Skeletal muscle cell (primary cell): ENCODE measurements around the gene CNRIP1.

Source experiments
- DNase-seq: peaks from one replicate; pipeline ENCODE4 v3.0.0-alpha.2; 2010; ENCODE audit warnings: low read depth
- H3K4me3 ChIP-seq: 2 replicates; pipeline ENCODE4 v1.5.1; 2011; ENCODE audit warnings: low read depth, mild to moderate bottlenecking, control low read depth, low read length, moderate library complexity

The CNRIP1 gene

GRCh38 chr2:68256093-68256450 lies 63.7 kb downstream of the CNRIP1 start:
- DNase-seq: no peak
- no peak overlapping the region for H3K4me3 ChIP-seq

GRCh38 chr2:68253219-68254068 lies 66.3 kb downstream of the CNRIP1 start:
- DNase-seq: no peak
- H3K4me3 ChIP-seq: peak overlapping the region; percentile 92

GRCh38 chr2:68252400-68253218 lies 67.1 kb downstream of the CNRIP1 start, which contains the start of gene PPP3R1:
PPP3R1 (minus strand) TSS chr2:68252532; CDS start chr2:68252127, 405 bp downstream.
- peak; percentile 94 for DNase-seq
- H3K4me3 ChIP-seq: peak within 1 kb of the TSS; percentile 92

- no peak for DNase-seq
These were observed 67.8 kb downstream of the CNRIP1 start for GRCh38 chr2:68251855-68252399.

GRCh38 chr2:68251187-68251854 lies 68.4 kb downstream of the CNRIP1 start:
- peak overlapping the region; percentile 92 for H3K4me3 ChIP-seq

More at GRCh38 chr2:68251855-68252399, 67.8 kb downstream of the CNRIP1 start:
- peak overlapping the region; percentile 92 for H3K4me3 ChIP-seq

GRCh38 chr2:68250652-68251186 lies 69.0 kb downstream of the CNRIP1 start:
- DNase-seq: no peak
- H3K4me3 ChIP-seq: peak overlapping the region; percentile 92

More at GRCh38 chr2:68251187-68251854, 68.4 kb downstream of the CNRIP1 start:
- DNase-seq: no peak

- no peak for DNase-seq
- H3K4me3 ChIP-seq: peak overlapping the region; percentile 92
These were observed 69.6 kb downstream of the CNRIP1 start for GRCh38 chr2:68250196-68250595.

GRCh38 chr2:68248806-68249205 lies 70.9 kb downstream of the CNRIP1 start:
- no peak overlapping the region for H3K4me3 ChIP-seq

GRCh38 chr2:68248361-68248760 lies 71.4 kb downstream of the CNRIP1 start:
- no peak for DNase-seq
- no peak overlapping the region for H3K4me3 ChIP-seq

More at GRCh38 chr2:68248806-68249205, 70.9 kb downstream of the CNRIP1 start:
- no peak for DNase-seq

- H3K4me3 ChIP-seq: no peak overlapping the region
- no peak for DNase-seq
These were observed 73.4 kb downstream of the CNRIP1 start for GRCh38 chr2:68246396-68246795.

- no peak overlapping the region for H3K4me3 ChIP-seq
- DNase-seq: no peak
These were observed 74.1 kb downstream of the CNRIP1 start for GRCh38 chr2:68245672-68246071.

- no peak for DNase-seq
- no peak overlapping the region for H3K4me3 ChIP-seq
These were observed 74.7 kb downstream of the CNRIP1 start for GRCh38 chr2:68245066-68245465.

GRCh38 chr2:68244456-68244855 lies 75.3 kb downstream of the CNRIP1 start:
- H3K4me3 ChIP-seq: no peak overlapping the region
- no peak for DNase-seq
